Chondrocyte (in vitro differentiated cells): Measurements from ENCODE around the gene EPHA1. TPM values are rescaled to one million over a fixed set of nuclear protein-coding genes. Genes with fewer than 3 reads are reported as not detected.
"Not testable (repeated sequence)": the region's sequence is repeated elsewhere in the genome, so short reads cannot be mapped to it uniquely, and the experiment has no call there.

Experiments used
- DNase-seq: peaks from one replicate; pipeline ENCODE4 v3.0.0; 2021; ENCODE audit warnings: mixed read lengths, low spot score
- H3K27ac Mint-ChIP-seq: one replicate; pipeline ENCODE4 v1.8.0; 2021; ENCODE audit warnings: mild to moderate bottlenecking, moderate library complexity, mixed read lengths; ENCODE audit not compliant: unreplicated experiment
- H3K27me3 Mint-ChIP-seq: 2 replicates; pipeline ENCODE4 v1.8.0; 2021; ENCODE audit warnings: low read depth, mixed read lengths
- H3K36me3 Mint-ChIP-seq: 2 replicates; pipeline ENCODE4 v1.8.0; 2021; ENCODE audit warnings: low read depth, mixed read lengths
- H3K4me1 Mint-ChIP-seq: 2 replicates; pipeline ENCODE4 v1.8.0; 2021; ENCODE audit warnings: low read depth, mild to moderate bottlenecking, mixed read lengths
- H3K4me3 Mint-ChIP-seq: one replicate; pipeline ENCODE4 v1.8.0; 2021; ENCODE audit warnings: mild to moderate bottlenecking, moderate library complexity, mixed read lengths; ENCODE audit not compliant: unreplicated experiment
- H3K9me3 Mint-ChIP-seq: 2 replicates; pipeline ENCODE4 v1.8.0; 2021; ENCODE audit warnings: low read depth, mixed read lengths
- CTCF ChIP-seq: fragments of 200-600 bp; sonication (generic); IDR thresholded peaks from 2 replicates; pipeline ENCODE4 v1.5.0; 2021; ENCODE audit warnings: antibody characterized with exemption, mild to moderate bottlenecking, moderate library complexity
- total RNA-seq: library from RNA; stranded (reverse); gene quantifications from 3 replicates; pipeline ENCODE4 v1.2.1, GENCODE V29; 2021

The EPHA1 gene
- total RNA-seq, 1 donor from 2014 or later: not detected

GRCh38 chr7:143416565-143417149 is 8.0 kb upstream of the EPHA1 start:
- TF ChIP-seq CTCF: peak; percentile 93
- no peaks in the 10 kb centered on the region for H3K4me1 Mint-ChIP-seq
- no peaks in the 10 kb centered on the region for H3K36me3 Mint-ChIP-seq
- H3K27me3 Mint-ChIP-seq: peaks cover 13% of the 10 kb centered on the region
- H3K4me3 Mint-ChIP-seq: no peak overlapping the region
- peaks cover 2% of the 10 kb centered on the region for H3K9me3 Mint-ChIP-seq
- no peak overlapping the region for H3K27ac Mint-ChIP-seq
- no peak for DNase-seq

- no peak for DNase-seq
- peaks cover 2% of the 10 kb centered on the region for H3K9me3 Mint-ChIP-seq
Observed at GRCh38 chr7:143415742-143416397, 7.2 kb upstream of the EPHA1 start.

GRCh38 chr7:143415209-143415608 is 6.6 kb upstream of the EPHA1 start:
- not testable (repeated sequence) for H3K36me3 Mint-ChIP-seq, H3K4me1 Mint-ChIP-seq, DNase-seq, H3K9me3 Mint-ChIP-seq, H3K4me3 Mint-ChIP-seq, H3K27ac Mint-ChIP-seq
- H3K27me3 Mint-ChIP-seq: peaks cover 19% of the 10 kb centered on the region

More at GRCh38 chr7:143415742-143416397, 7.2 kb upstream of the EPHA1 start:
- no peak overlapping the region for H3K27ac Mint-ChIP-seq
- H3K4me3 Mint-ChIP-seq: no peak overlapping the region
- TF ChIP-seq CTCF: no peak
- no peaks in the 10 kb centered on the region for H3K4me1 Mint-ChIP-seq
- no peaks in the 10 kb centered on the region for H3K36me3 Mint-ChIP-seq
- peaks cover 13% of the 10 kb centered on the region for H3K27me3 Mint-ChIP-seq

- Mint-ChIP-seq H3K4me1 (peaks cover 6% of the 10 kb centered on the region), H3K27ac (no peak overlapping the region), H3K9me3 (no peaks in the 10 kb centered on the region), H3K36me3 (no peaks in the 10 kb centered on the region), H3K4me3 (no peak overlapping the region), H3K27me3 (peaks cover 18% of the 10 kb centered on the region)
- DNase-seq: no peak
- no peak for TF ChIP-seq CTCF
Observed at GRCh38 chr7:143413123-143413522, 4.5 kb upstream of the EPHA1 start.

GRCh38 chr7:143411976-143412708 is 3.5 kb upstream of the EPHA1 start:
- Mint-ChIP-seq H3K4me1 (peaks cover 11% of the 10 kb centered on the region), H3K27ac (no peak overlapping the region), H3K27me3 (peaks cover 26% of the 10 kb centered on the region), H3K4me3 (no peak overlapping the region), H3K36me3 (no peaks in the 10 kb centered on the region), H3K9me3 (no peaks in the 10 kb centered on the region)
- no peak for TF ChIP-seq CTCF
- DNase-seq: no peak
